HepG2 (cell line): Measurements from ENCODE around the gene LANCL1. TPM values are rescaled to one million over a fixed set of nuclear protein-coding genes. Genes with fewer than 3 reads are reported as not detected.
A peak's percentile ranks its signal among the peaks of the same experiment; 100 is the strongest.

Experiments used
- ARID2 ChIP-seq: sonication (generic); formaldehyde crosslinking; IDR thresholded peaks from 2 replicates; pipeline ENCODE4 v1.8.1; 2022; ENCODE audit warnings: mild to moderate bottlenecking, missing genetic modification reagents, borderline replicate concordance
- ATF1 ChIP-seq: IDR thresholded peaks from 2 replicates; pipeline ENCODE4 v1.6.1; 2016; ENCODE audit warnings: mild to moderate bottlenecking, control low read depth
- EEA1 ChIP-seq: sonication (generic); formaldehyde crosslinking; IDR thresholded peaks from 2 replicates; pipeline ENCODE4 v1.5.1; 2020; ENCODE audit warnings: mild to moderate bottlenecking, missing genetic modification reagents, borderline replicate concordance
- HHEX ChIP-seq: IDR thresholded peaks from 2 replicates; pipeline ENCODE4 v1.6.1; 2016; ENCODE audit warnings: control low read depth
- MAZ ChIP-seq, 2 experiments: sonication (generic) in 1 of 2; formaldehyde crosslinking in 1 of 2; IDR thresholded peaks; 2 replicates each; pipeline versions ENCODE4 v1.5.0 to v1.6.1; 2012 to 2020; ENCODE audit warnings: low read depth in 2 of 2, mild to moderate bottlenecking in 2 of 2, borderline replicate concordance in 1 of 2, improper control_type of control experiment in 1 of 2, low read length in 1 of 2, missing genetic modification reagents in 1 of 2, moderate library complexity in 1 of 2
- MEIS1 ChIP-seq: sonication (generic); formaldehyde crosslinking; IDR thresholded peaks from 2 replicates; pipeline ENCODE4 v1.9.0; 2021; ENCODE audit warnings: mild to moderate bottlenecking, missing genetic modification reagents, moderate library complexity, borderline replicate concordance
- MIER2 ChIP-seq: IDR thresholded peaks from 2 replicates; pipeline ENCODE4 v1.6.1; 2016; ENCODE audit warnings: missing biosample characterization, missing genetic modification reagents
- MIER3 ChIP-seq: IDR thresholded peaks from 2 replicates; pipeline ENCODE4 v1.6.1; 2016; ENCODE audit warnings: missing compliant biosample characterization, borderline replicate concordance
- PPARG ChIP-seq: conservative IDR thresholded peaks from 2 replicates; pipeline ENCODE4 v1.6.1; 2016; ENCODE audit warnings: missing biosample characterization, missing genetic modification reagents
- SP5 ChIP-seq: IDR thresholded peaks from 2 replicates; pipeline ENCODE4 v1.6.1; 2016; ENCODE audit warnings: low read depth, borderline replicate concordance
- SRSF4 ChIP-seq: fragments of 200-400 bp; formaldehyde crosslinking; IDR thresholded peaks from one replicate; pipeline ENCODE4 v1.6.1; 2018; ENCODE audit warnings: mild to moderate bottlenecking, low read depth, low read length, moderate library complexity; ENCODE audit not compliant: poor library complexity, severe bottlenecking
- SUZ12 ChIP-seq: fragments of 150-350 bp; IDR thresholded peaks from 2 replicates; pipeline ENCODE4 v1.6.1; 2014; ENCODE audit warnings: low read depth, low read length
- ZNF180 ChIP-seq: sonication (generic); formaldehyde crosslinking; IDR thresholded peaks from 2 replicates; pipeline ENCODE4 v1.4.0; 2020; ENCODE audit warnings: low read depth, missing genetic modification reagents, borderline replicate concordance
- ZNF232 ChIP-seq: sonication (generic); formaldehyde crosslinking; IDR thresholded peaks from 2 replicates; pipeline ENCODE4 v1.4.0; 2020; ENCODE audit warnings: missing genetic modification reagents, borderline replicate concordance
- ZNF331 ChIP-seq: sonication (generic); formaldehyde crosslinking; IDR thresholded peaks from 2 replicates; pipeline ENCODE4 v1.4.0; 2020; ENCODE audit warnings: missing genetic modification reagents
- ZNF569 ChIP-seq: sonication (generic); formaldehyde crosslinking; IDR thresholded peaks from 2 replicates; pipeline ENCODE4 v1.5.0; 2020; ENCODE audit warnings: mild to moderate bottlenecking, missing genetic modification reagents, moderate library complexity, borderline replicate concordance
- ZNF674 ChIP-seq: sonication (generic); formaldehyde crosslinking; IDR thresholded peaks from 2 replicates; pipeline ENCODE4 v1.5.0; 2020; ENCODE audit warnings: low read depth, mild to moderate bottlenecking, missing genetic modification reagents
- ZNF777 ChIP-seq: sonication (generic); formaldehyde crosslinking; IDR thresholded peaks from 2 replicates; pipeline ENCODE4 v1.4.0; 2020; ENCODE audit warnings: missing genetic modification reagents
- ZSCAN29 ChIP-seq: sonication (generic); formaldehyde crosslinking; conservative IDR thresholded peaks from 2 replicates; pipeline ENCODE4 v1.4.0; 2020; ENCODE audit warnings: mild to moderate bottlenecking, missing genetic modification reagents
- ZSCAN9 ChIP-seq: IDR thresholded peaks from 2 replicates; pipeline ENCODE4 v1.6.1; 2016; ENCODE audit warnings: borderline replicate concordance
- polyA plus RNA-seq, 8 experiments: library from polyadenylated mRNA; depleted of rRNA in 3 of 8; stranded (reverse) in 7 of 8; unstranded in 1 of 8; fragments of >200 nt; fragmentation: Illumina TruSeq in 4 of 8; extraction: Trizol in 4 of 8; gene quantifications; 2 replicates each; pipeline versions ENCODE4 v1.2.1 to v1.2.3, GENCODE V29; 2011 to 2016; ENCODE audit warnings: low read depth in 4 of 8, missing spikeins in 1 of 8, mixed read lengths in 1 of 8; ENCODE audit not compliant: insufficient read depth in 1 of 8
- total RNA-seq, 5 experiments: library from RNA; depleted of rRNA; stranded (reverse); fragments of >200 nt; fragmentation: Illumina TruSeq; extraction: Trizol; gene quantifications; 2 replicates each; pipeline ENCODE4 v1.2.3, GENCODE V29; 2016; ENCODE audit warnings: low read depth in 1 of 5
- TF ChIP-seq, protein P1 (sequence below): IDR thresholded peaks from 2 replicates; pipeline ENCODE4 v1.6.1; 2016; ENCODE audit warnings: low read depth, missing genetic modification reagents, missing compliant biosample characterization
- TF ChIP-seq, protein P2 (sequence below): sonication (generic); formaldehyde crosslinking; IDR thresholded peaks from 2 replicates; pipeline ENCODE4 v1.4.0; 2020; ENCODE audit warnings: missing genetic modification reagents
- TF ChIP-seq, protein P3 (sequence below): sonication (generic); formaldehyde crosslinking; IDR thresholded peaks from 2 replicates; pipeline ENCODE4 v1.4.0; 2020; ENCODE audit warnings: missing genetic modification reagents

LANCL1 gene
- total and polyA plus RNA-seq, 2 of the 13 experiments (the other 11 are each of a cell fraction or from before 2014, with no cell fraction given): 53.5 to 67.7 TPM

DNA sequence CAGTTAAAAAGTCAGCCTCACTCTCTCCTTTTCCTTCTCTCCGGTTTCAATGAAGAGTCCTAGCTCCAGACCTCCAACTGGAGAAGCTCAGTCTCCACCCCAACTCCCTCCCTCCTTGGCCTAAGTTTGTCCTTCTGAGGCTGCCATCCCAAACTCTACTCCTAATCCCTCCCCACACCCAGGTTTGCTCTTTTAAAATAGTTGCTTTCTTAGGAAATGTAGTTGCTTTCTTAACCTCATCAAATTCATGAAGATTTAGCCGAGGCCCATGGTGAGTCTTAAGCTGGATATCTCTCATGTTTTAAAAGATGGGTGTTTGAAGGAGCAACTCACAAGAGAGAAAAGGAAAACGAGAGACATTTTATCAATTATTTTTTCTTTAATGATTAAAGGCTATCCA is 937 bp upstream of the LANCL1 start (continued):
- TF ChIP-seq PPARG (no peak), MIER2 (CRISPR knock-in tag) (0 out of 2 replicates have a peak, but pooled peaks have one; percentile 15), ZNF331 (0 out of 2 replicates have a peak, but pooled peaks have one; percentile 47), SP5 (CRISPR knock-in tag) (no peak), HHEX (CRISPR knock-in tag) (no peak), ZNF674 (CRISPR knock-in tag) (no peak), SRSF4 (no peak), MEIS1 (CRISPR knock-in tag) (no peak), ATF1 (CRISPR knock-in tag) (no peak), SUZ12 (no peak), ZSCAN29 (CRISPR knock-in tag) (no peak), ZSCAN9 (peak; percentile 56; the same call in 1 of the 2 replicates), ZNF777 (CRISPR knock-in tag) (no peak), MIER3 (CRISPR knock-in tag) (0 out of 2 replicates have a peak, but pooled peaks have one; percentile 16), EEA1 (CRISPR knock-in tag) (no peak), ARID2 (CRISPR knock-in tag) (peak; percentile 84; the same call in 1 of the 2 replicates), MAZ (IDR thresholded peaks at IDR 0.05; ENCODE audit: borderline replicate concordance, low read depth, low read length) (peak; percentile 85), MAZ (CRISPR knock-in tag; IDR thresholded peaks at IDR 0.05; ENCODE audit: low read depth) (no peak), ZNF569 (CRISPR knock-in tag) (no peak), ZNF180 (no peak), ZNF232 (no peak)
- TF ChIP-seq, protein P1, sequence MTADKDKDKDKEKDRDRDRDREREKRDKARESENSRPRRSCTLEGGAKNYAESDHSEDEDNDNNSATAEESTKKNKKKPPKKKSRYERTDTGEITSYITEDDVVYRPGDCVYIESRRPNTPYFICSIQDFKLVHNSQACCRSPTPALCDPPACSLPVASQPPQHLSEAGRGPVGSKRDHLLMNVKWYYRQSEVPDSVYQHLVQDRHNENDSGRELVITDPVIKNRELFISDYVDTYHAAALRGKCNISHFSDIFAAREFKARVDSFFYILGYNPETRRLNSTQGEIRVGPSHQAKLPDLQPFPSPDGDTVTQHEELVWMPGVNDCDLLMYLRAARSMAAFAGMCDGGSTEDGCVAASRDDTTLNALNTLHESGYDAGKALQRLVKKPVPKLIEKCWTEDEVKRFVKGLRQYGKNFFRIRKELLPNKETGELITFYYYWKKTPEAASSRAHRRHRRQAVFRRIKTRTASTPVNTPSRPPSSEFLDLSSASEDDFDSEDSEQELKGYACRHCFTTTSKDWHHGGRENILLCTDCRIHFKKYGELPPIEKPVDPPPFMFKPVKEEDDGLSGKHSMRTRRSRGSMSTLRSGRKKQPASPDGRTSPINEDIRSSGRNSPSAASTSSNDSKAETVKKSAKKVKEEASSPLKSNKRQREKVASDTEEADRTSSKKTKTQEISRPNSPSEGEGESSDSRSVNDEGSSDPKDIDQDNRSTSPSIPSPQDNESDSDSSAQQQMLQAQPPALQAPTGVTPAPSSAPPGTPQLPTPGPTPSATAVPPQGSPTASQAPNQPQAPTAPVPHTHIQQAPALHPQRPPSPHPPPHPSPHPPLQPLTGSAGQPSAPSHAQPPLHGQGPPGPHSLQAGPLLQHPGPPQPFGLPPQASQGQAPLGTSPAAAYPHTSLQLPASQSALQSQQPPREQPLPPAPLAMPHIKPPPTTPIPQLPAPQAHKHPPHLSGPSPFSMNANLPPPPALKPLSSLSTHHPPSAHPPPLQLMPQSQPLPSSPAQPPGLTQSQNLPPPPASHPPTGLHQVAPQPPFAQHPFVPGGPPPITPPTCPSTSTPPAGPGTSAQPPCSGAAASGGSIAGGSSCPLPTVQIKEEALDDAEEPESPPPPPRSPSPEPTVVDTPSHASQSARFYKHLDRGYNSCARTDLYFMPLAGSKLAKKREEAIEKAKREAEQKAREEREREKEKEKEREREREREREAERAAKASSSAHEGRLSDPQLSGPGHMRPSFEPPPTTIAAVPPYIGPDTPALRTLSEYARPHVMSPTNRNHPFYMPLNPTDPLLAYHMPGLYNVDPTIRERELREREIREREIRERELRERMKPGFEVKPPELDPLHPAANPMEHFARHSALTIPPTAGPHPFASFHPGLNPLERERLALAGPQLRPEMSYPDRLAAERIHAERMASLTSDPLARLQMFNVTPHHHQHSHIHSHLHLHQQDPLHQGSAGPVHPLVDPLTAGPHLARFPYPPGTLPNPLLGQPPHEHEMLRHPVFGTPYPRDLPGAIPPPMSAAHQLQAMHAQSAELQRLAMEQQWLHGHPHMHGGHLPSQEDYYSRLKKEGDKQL (CRISPR knock-in tag): no peak
- TF ChIP-seq, protein P2, sequence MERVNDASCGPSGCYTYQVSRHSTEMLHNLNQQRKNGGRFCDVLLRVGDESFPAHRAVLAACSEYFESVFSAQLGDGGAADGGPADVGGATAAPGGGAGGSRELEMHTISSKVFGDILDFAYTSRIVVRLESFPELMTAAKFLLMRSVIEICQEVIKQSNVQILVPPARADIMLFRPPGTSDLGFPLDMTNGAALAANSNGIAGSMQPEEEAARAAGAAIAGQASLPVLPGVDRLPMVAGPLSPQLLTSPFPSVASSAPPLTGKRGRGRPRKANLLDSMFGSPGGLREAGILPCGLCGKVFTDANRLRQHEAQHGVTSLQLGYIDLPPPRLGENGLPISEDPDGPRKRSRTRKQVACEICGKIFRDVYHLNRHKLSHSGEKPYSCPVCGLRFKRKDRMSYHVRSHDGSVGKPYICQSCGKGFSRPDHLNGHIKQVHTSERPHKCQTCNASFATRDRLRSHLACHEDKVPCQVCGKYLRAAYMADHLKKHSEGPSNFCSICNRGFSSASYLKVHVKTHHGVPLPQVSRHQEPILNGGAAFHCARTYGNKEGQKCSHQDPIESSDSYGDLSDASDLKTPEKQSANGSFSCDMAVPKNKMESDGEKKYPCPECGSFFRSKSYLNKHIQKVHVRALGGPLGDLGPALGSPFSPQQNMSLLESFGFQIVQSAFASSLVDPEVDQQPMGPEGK (CRISPR knock-in tag): peak; percentile 78
- TF ChIP-seq, protein P3, sequence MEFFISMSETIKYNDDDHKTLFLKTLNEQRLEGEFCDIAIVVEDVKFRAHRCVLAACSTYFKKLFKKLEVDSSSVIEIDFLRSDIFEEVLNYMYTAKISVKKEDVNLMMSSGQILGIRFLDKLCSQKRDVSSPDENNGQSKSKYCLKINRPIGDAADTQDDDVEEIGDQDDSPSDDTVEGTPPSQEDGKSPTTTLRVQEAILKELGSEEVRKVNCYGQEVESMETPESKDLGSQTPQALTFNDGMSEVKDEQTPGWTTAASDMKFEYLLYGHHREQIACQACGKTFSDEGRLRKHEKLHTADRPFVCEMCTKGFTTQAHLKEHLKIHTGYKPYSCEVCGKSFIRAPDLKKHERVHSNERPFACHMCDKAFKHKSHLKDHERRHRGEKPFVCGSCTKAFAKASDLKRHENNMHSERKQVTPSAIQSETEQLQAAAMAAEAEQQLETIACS (CRISPR knock-in tag): no peak
